K562 (cell line): ENCODE results near the gene SNX30. TPM values are rescaled to one million over a fixed set of nuclear protein-coding genes. Genes with fewer than 3 reads are reported as not detected.
A peak's percentile ranks its signal among the peaks of the same experiment; 100 is the strongest.

ENCODE experiments used
- BACH1 ChIP-seq: fragments of 200-800 bp; sonication (Bioruptor generic); IDR thresholded peaks from 2 replicates; pipeline ENCODE4 v1.6.1; 2016; ENCODE audit warnings: missing genetic modification characterization, missing compliant biosample characterization
- CHD4 ChIP-seq: fragments of 200-600 bp; sonication (generic); IDR thresholded peaks from 3 replicates; pipeline ENCODE4 v1.6.1; 2012; ENCODE audit warnings: low read depth, mild to moderate bottlenecking, mixed read lengths, low read length, inconsistent platforms; ENCODE audit not compliant: insufficient read depth, insufficient replicate concordance, poor library complexity, severe bottlenecking
- CTBP1 ChIP-seq: fragments of 450-650 bp; IDR thresholded peaks from 2 replicates; pipeline ENCODE4 v1.6.1; 2016; ENCODE audit warnings: borderline replicate concordance
- FOXJ2 ChIP-seq: fragments of 200-800 bp; sonication (Bioruptor generic); IDR thresholded peaks from 2 replicates; pipeline ENCODE4 v1.6.1; 2016; ENCODE audit warnings: missing genetic modification characterization, missing compliant biosample characterization
- HDGF ChIP-seq: fragments of 450-650 bp; IDR thresholded peaks from 2 replicates; pipeline ENCODE4 v1.6.1; 2016
- HNRNPUL1 ChIP-seq: fragments of 200-400 bp; formaldehyde crosslinking; IDR thresholded peaks from 2 replicates; pipeline ENCODE4 v1.6.1; 2017; ENCODE audit warnings: low read length
- KDM5B ChIP-seq: fragments of 200-600 bp; sonication (generic); IDR thresholded peaks from 2 replicates; pipeline ENCODE4 v1.6.1; 2012; ENCODE audit warnings: low read depth, mild to moderate bottlenecking, moderate library complexity, low read length, control low read depth, inconsistent platforms; ENCODE audit not compliant: insufficient replicate concordance
- KHSRP ChIP-seq: fragments of 450-650 bp; IDR thresholded peaks from 2 replicates; pipeline ENCODE4 v1.6.1; 2017
- MCM7 ChIP-seq, 2 experiments: fragments of 450-650 bp; IDR thresholded peaks; 2 replicates each; pipeline ENCODE4 v1.6.1; 2016 to 2018
- MIER1 ChIP-seq: fragments of 450-650 bp; IDR thresholded peaks from 2 replicates; pipeline ENCODE4 v1.6.1; 2016; ENCODE audit warnings: antibody characterized with exemption, mild to moderate bottlenecking, low read depth
- POLR2B ChIP-seq: fragments of 450-650 bp; IDR thresholded peaks from 2 replicates; pipeline ENCODE4 v1.6.1; 2018; ENCODE audit warnings: low read depth; ENCODE audit not compliant: partially characterized antibody
- PTBP1 ChIP-seq: fragments of 200-400 bp; formaldehyde crosslinking; IDR thresholded peaks from 2 replicates; pipeline ENCODE4 v1.6.1; 2017; ENCODE audit warnings: low read depth, low read length
- RCOR1 ChIP-seq, 2 experiments: IDR thresholded peaks; 2 replicates each; pipeline ENCODE4 v1.6.1; 2012; ENCODE audit warnings: low read depth in 2 of 2, low read length in 2 of 2, borderline replicate concordance in 1 of 2, improper control_type of control experiment in 1 of 2
- REST ChIP-seq, 2 experiments: fragments of 450-650 bp; formaldehyde crosslinking in 1 of 2; IDR thresholded peaks; 2 replicates each; pipeline versions ENCODE4 v1.4.0 to v1.6.1; 2014 to 2020; ENCODE audit warnings: mild to moderate bottlenecking in 2 of 2, borderline replicate concordance in 1 of 2, low read depth in 1 of 2
- SIN3B ChIP-seq: fragments of 450-650 bp; IDR thresholded peaks from 2 replicates; pipeline ENCODE4 v1.6.1; 2017; ENCODE audit warnings: low read depth, mild to moderate bottlenecking, moderate library complexity
- XRCC4 ChIP-seq: IDR thresholded peaks from one replicate; pipeline ENCODE4 v1.6.1; 2011; ENCODE audit not compliant: insufficient read depth, insufficient read length; ENCODE audit errors: extremely low read depth
- ZBTB12 ChIP-seq: fragments of 250-450 bp; sonication (Bioruptor Pico); IDR thresholded peaks from 2 replicates; pipeline ENCODE4 v1.4.0; 2020
- ZNF134 ChIP-seq: fragments of 250-450 bp; sonication (Bioruptor Pico); conservative IDR thresholded peaks from 2 replicates; pipeline ENCODE4 v1.4.0; 2020
- ZNF175 ChIP-seq: fragments of 200-800 bp; sonication (Bioruptor generic); IDR thresholded peaks from 2 replicates; pipeline ENCODE4 v1.6.1; 2016; ENCODE audit warnings: low read depth, mild to moderate bottlenecking, missing genetic modification characterization, missing compliant biosample characterization
- ZNF41 ChIP-seq: fragments of 250-450 bp; sonication (Bioruptor Pico); conservative IDR thresholded peaks from 2 replicates; pipeline ENCODE4 v1.4.0; 2020; ENCODE audit warnings: mild to moderate bottlenecking
- ZNF79 ChIP-seq: fragments of 250-450 bp; sonication (Bioruptor Pico); IDR thresholded peaks from 2 replicates; pipeline ENCODE4 v1.4.0; 2020; ENCODE audit warnings: low read depth, mild to moderate bottlenecking, moderate library complexity
- polyA plus RNA-seq, 8 experiments: library from polyadenylated mRNA; depleted of rRNA in 4 of 8; stranded (reverse) in 5 of 8; unstranded in 3 of 8; fragments of >200 nt; fragmentation: Nextera tagmentation in 2 of 8; fragmentation: Illumina TruSeq in 1 of 8; extraction: Ambion mirVana in 2 of 8; extraction: Trizol in 1 of 8; gene quantifications; 2 replicates each; pipeline versions ENCODE4 v1.2.1 to v1.2.3, GENCODE V29; 2011 to 2014; ENCODE audit warnings: inconsistent platforms in 1 of 8, missing spikeins in 1 of 8
- total RNA-seq, 7 experiments: library from RNA; depleted of rRNA in 6 of 7; stranded (reverse); fragments of >200 nt in 6 of 7; fragmentation: Illumina TruSeq in 2 of 7; extraction: Trizol in 2 of 7; gene quantifications; 2 replicates each; pipeline versions ENCODE4 v1.2.1 to v1.2.3, GENCODE V29; 2011 to 2021; ENCODE audit warnings: low replicate concordance in 1 of 7

Gene SNX30
- total and polyA plus RNA-seq, 9 of the 15 experiments (the other 6 are each of a cell fraction or from before 2014, with no cell fraction given): 0.76 to 5.9 (median 3.3) TPM

GRCh38 chr9:112793213-112793810 lies 42.8 kb downstream of the SNX30 start (continued):
- TF ChIP-seq ZBTB12 (CRISPR knock-in tag): no peak
- TF ChIP-seq FOXJ2 (tag): no peak
- no peak for TF ChIP-seq XRCC4
- no peak for TF ChIP-seq BACH1 (tag)
- no peak for TF ChIP-seq ZNF41
- no peak for TF ChIP-seq ZNF175 (CRISPR knock-in tag)
- no peak for TF ChIP-seq CHD4
- no peak for TF ChIP-seq SIN3B
- no peak for TF ChIP-seq HNRNPUL1
- TF ChIP-seq CTBP1: peak; percentile 63
- no peak for TF ChIP-seq KDM5B
- no peak for TF ChIP-seq HDGF
- TF ChIP-seq REST (IDR thresholded peaks at IDR 0.05; ENCODE audit: borderline replicate concordance): peak; percentile 74
- TF ChIP-seq REST (CRISPR knock-in tag; IDR thresholded peaks at IDR 0.05; ENCODE audit: low read depth): no peak
- TF ChIP-seq ZNF134 (CRISPR knock-in tag): no peak
- no peak for TF ChIP-seq ZNF79 (CRISPR knock-in tag)
- no peak for TF ChIP-seq PTBP1
- TF ChIP-seq POLR2B: no peak
- TF ChIP-seq MIER1: no peak
- no peak for TF ChIP-seq MCM7 (IDR thresholded peaks at IDR 0.05)
- peak in 1 of 2 experiments; percentile 67; a peak in 1 of 4 replicates for TF ChIP-seq RCOR1 (IDR thresholded peaks at IDR 0.05; ENCODE audit: borderline replicate concordance in 1 of 2, low read depth in 2 of 2, low read length in 2 of 2)
- no peak for TF ChIP-seq KHSRP
